Activated CD4-positive, alpha-beta T cell treated with anti-CD3 and anti-CD28 coated beads for 1 hour (primary cell): ENCODE data around the gene MDC1.
A peak's percentile ranks its signal among the peaks of the same experiment; 100 is the strongest.

Experiments used
- DNase-seq: peaks from one replicate; pipeline ENCODE4 v3.0.0-alpha.2; 2020

MDC1 gene

DNA sequence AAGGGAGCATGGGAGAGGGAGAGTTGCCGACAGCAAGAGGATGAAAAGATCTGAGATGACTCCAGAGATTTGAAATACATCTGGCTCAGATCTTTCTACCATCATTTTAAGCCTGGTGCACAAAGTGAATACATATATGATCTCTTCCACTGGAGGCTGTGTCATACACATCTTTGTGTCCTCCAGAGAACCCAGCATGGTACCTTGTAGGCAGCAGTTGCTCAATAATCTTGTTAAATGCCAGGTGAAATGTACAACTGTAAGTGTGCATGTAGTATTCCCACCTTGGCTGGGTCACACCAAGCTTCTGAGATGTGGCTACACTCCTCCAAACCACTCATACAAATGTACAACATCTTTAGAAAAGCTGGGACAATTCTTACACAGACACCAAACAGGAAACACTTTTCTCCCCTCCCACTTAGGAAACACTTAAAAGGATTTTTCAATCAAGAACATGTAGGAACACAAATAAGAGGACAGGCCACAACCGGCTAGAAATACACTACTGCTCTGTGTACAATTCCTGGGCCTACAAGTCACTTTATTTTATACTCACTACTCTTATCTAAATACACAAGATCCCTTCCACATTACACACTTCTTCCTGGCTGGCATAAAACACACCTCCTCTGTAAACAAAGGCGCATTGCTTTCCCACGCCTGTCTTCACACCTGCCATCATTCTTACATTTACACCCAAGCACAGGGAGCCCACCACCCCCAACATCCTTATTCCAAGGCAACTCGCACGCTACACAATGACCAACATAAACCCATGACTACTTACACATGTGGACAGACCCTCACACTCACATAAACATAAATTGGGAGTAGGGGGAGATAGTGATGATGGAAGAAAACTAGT, 31.1 kb upstream of the MDC1 start:
- DNase-seq, result no peak

DNA sequence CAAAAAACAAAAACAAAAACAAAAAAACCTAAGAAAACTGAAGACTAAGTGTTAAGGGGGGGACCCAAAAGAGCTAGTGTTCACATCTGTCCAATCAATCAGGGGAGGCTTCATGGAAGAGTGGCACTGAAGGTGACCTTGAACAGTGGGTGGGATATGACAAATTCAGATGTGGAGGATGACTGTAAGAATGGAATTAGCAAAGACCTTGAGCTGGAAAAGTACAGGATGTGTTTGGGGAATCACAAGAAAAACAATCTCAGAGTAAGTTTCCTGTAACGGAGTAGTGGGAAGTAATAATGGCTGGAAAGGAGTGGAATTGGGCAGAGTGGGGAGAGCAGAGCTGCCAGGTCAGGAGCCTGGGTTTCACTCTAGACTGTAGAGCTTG, 30.2 kb upstream of the MDC1 start:
- no peak for DNase-seq

DNA sequence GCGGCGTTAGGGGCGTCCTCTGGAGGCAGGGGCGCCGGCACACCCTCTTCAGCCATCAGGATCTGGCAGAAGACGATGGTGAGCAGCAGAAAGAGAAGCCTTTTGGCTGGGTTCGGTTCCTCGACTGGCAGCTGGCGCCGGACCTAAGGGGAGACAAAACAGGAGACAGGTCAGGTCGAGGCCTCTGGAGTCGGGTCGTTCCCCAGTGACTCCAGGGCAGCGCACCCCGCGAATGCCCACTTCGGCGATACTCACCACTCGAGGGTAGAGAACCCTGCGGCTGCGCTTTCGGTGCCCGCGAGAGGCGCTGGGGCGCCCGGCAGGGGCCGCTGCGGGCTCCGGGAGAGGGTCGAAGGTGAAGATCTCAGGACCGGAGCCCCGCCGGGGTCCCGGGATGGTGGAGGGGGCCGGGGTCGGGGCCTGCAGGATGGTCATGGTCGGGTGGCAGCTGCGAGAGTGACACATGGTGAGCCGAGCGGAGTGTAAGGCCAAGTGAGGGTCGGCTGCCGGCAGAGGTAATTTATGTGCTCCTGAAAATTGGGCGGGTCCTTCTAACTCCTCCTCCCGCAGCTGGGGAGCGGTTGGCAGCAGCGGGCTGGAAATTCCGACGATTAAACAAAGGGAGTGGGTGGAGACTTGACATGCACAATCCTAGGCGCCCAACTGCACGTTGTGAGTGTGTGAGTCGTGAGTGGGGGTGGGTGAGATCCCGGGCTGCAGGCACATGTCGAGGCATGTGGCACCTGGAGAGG, 27.1 kb upstream of the MDC1 start, which contains the start of gene IER3:
Gene IER3, minus strand, starts transcription at position 494 of the 752 bp plus-strand sequence. Its CDS starts 29 bp downstream, at position 465.
- peak; percentile 65 for DNase-seq

DNA sequence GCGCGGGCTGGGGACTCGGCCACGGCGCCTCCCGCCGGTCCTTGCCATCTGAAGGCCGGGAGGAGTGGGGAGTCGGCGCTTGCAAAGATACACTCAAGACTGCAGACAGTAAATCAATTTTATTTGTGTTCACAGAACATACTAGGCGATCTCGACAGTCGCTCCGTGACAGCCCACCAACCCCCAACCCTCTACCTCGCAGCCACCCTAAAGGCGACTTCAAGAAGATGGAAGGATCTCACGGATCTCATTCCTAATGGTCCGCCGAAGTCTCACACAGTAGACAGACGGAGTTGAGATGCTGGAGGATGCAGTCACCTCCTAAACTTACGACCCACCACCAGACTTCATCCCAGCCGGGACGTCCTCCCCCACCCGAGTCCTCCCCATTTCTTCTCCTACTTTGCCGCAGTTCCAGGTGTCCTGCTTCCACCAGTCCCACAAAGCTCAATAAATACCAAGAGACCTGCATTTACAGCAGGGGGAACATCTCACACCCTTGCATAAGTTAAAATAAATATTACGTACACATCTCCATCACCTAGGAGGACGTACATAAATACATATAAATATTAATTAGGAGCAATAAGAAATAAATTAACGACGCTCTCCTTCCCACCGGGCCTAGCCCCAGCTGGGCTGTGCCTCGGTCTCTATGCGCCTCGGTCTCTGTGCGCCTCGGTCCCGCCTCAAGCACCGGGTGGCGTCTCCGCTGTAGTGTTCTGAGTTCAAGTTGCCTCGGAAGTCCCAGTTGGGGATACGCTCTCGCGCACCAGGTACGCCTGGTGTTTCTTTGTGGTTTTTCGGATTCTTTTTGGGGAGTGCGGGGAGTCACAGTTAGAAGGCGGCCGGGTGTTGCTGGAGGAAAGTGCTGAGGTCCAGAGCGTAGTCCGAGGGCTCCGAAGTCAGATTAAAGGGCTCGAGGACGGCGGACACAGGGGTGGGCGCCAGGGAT, 26.3 kb upstream of the MDC1 start:
- no peak for DNase-seq

DNA sequence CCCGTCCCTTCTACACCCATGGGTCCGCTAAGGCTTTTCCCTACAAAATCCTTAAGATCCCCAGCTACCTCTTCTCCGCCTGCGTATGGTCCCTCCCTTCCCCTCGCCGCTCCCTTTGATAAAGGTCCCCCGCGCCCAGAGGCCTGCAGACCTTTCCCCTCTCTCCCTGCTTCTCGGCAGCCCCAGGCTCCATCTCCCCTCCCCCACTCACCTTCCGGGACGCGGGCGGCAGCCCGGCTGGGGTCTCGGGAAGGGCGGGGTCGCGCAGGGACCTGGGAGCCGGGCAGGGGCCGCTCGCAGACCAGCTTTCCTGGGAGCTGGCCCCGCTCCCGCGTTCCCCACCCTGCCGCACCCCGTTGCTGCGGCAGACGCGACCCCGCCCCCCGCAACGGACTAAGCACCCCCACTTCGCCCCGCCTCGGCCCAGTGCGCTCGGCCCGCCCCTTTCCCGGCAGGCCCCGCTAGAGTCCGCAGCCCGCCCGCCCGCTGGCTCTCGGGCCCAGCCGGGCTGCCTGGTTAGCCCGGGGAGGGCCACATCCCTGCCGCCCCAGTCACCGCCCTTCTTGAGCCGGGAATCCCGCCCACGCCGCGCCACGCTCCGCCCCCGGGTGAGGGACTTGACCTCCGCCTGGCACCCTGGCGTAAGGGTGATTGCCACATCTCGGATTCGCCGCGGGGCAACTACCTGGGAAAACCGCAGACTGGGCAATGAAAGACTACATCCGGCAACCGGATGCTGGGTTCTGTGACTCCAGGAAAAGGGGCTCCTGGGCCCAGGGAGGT, 25.4 kb upstream of the MDC1 start, which contains the start of gene FLOT1:
Gene FLOT1, minus strand, starts transcription at position 372 of the 783 bp plus-strand sequence. CDS start 498 bp downstream, outside the sequence.
- peak; percentile 61 for DNase-seq

DNA sequence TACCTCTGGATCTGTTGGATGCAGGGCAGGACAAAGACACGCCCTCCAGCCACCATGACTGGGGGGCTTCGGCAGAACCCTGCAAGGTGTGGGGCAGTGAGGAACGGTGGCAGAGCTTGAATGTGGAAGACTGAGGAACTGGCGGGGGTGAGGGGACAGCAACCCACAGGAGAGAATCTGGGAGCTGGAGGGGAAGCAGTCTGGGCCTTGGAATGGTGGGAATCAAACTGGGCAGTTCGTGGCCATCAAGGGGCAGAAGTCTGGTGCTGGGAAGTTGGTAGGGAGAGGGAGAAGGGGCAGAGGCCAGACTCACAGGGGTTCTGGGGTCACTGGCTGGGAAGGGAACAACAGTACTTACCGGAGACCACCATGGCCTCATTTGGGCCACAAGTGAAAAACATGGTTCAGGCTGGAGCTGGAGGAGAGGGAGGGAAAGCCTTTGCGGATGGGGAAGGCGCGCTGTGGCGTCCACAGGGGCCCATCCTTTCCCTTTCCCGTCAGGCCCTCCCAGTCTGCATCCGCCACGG, 24.8 kb upstream of the MDC1 start:
- no peak for DNase-seq

DNA sequence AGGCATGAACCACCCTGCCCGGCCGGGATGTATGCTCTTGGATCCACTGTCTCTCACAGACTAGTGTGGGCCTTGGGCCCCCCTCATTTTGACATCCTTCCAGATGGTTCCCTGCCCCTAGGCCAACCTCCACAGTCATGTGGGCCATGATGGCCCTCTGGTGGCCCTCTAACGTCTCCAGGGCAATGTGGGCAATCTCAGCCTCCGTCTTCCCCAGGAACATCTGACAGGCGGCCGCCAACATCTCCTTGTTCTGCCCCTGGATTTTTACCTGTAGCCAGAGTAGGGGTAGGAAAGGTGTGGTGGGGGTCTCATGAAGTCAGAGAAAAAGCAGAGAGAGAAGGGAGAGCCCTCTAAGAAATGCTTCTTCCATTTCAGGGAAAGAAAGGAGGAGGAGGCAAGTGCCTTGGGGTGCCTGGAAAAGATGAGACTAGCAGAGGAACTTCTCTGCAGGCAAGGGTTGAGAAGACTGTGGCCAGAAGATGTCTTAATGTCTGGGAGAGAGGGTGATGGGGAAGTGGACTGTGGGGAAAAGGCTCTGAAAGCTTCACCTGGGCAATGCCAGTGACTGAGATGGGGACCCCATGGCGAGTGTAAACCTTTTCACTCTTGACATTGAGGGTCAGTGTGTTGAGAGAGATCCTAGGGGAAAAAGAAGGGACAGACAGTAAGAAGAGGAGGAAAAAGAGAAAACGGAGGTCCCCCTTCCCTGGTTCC, 24.1 kb upstream of the MDC1 start:
- DNase-seq, result no peak

DNA sequence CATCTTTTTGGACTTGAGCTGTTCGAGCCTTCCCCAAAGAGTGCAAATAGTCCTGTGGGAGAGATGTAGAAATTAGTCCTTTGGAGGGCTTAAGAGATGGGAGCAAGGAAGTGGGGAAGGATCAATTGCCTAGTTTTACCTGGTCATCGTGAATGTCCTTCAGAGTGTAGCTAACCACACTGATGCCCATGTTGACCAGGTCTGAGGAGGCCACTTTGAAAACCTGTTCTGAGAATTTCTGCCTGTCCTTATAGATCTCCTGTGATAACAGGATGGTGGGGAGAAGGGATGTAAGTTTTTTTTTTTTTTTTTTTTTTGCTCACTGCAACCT, 23.4 kb upstream of the MDC1 start:
- no peak for DNase-seq

DNA sequence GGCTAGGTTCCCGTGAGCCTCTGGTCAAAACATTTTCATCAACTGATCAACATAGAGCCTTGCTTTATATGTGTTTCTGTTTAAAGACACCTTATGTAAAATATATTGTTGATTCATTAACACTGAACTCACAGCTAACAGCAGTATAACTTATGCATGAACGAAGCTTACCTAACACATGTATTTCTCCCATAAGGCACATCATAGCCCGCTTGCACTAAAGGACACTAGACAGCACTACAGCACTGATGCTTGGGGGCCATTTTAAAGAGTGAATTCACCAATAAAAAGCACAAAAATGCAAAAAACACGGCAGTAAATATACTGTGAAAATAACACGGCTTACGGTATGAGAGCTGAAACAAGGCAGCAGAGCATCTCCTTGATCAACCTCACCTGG, 21.5 kb upstream of the MDC1 start:
- DNase-seq, result no peak

DNA sequence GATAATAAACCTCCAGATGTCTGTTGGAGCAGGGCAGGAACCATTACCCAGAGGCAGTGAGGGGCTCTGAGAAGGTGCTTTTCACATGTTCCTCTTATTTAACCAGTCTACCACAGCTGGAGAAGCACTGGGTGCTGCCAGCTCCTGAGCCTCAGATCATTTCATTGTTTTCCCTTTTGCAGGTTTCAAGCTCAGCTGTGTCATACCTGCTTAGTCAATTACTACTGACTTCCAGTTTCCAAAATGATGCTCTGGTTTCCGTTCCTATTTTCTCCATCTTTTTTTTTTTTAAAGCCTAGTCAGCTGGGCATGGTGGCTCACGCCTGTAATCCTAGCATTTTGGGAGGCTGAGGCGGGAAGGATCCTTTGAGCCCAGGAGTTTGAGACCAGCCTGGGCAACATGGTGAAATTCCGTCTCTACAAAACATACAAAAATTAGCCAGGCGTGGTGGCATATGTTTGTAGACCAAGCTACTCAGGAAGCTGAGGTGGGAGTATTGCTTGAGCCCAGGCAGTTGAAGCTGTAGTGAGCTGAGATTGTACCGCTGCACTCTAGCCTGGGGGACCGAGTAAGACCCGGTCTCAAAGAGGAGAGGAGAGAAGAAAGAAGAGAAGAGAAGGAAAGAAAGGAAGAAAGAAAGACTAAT, 18.7 kb upstream of the MDC1 start:
- DNase-seq, result no peak

DNA sequence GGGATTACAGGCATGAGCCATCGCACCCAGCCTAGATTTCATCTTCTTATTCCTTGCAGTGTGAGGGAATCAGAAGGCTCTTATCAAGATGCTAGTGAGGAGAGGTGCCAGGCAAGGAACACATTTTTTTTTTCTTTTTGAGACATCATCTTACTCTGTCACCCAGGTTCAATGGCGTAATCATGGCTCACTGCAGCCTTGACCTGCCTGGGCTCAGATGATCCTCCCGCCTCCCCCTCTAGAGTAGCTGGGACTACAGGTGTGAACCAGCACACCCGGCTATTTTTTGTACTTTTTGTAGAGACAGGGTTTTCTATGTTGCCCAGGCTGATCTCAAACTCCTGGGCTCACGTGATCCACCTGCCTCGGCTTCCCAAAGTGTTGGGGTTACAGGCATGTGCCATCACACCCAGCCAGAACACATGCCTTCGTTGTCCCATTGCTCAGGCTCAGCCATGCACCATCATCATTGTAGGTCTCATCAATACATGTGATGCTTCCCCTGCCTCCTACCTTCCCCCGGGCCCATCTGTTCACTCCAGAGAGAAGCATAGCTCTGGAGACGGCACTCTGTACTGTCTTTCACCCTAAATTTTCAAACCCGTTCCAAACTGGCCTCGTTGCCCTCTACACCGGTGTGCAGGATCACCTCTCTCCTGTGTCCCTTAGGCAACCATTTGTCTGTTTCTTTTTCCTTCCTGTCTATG, 15.3 kb upstream of the MDC1 start:
- no peak for DNase-seq

DNA sequence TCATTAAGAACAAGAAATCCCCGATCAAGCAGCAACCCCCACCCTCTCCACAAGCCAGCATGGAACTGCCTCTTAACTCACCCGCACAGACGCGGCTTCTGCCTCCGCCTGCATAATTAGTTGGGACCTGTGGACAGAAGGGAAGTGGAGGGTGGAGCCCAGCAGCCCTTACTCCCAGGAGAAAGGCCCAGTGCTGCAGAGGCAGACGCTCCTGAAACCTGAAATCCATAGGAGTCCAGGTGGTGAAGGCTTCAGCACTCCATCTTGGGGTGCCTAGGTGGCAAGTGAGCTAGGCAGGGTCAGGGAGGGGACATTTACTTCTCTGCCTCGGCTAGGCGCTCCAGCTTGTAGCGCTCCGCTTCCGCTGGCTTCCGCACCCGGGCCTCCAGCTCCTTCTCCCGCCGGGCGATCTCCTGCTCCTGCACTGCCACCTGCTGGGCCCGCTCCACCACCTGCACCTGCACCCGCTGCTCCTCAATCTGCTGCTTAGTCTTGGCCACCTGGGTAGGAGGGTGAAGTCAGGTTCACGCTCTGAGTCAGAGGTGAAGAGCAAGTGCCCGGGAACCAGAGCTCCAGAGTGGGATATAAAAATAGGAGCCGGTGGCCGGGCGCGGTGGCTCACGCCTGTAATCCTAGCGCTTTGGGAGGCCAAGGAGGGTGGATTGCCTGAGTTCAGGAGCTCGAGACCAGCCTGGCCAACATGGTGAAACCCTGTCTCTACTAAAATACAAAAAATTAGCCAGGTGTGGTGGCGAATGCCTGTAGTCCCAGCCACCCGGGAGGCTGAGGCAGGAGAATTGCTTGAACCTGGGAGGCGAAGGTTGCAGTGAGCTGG, 13.7 kb upstream of the MDC1 start:
- DNase-seq, result peak; percentile 79

DNA sequence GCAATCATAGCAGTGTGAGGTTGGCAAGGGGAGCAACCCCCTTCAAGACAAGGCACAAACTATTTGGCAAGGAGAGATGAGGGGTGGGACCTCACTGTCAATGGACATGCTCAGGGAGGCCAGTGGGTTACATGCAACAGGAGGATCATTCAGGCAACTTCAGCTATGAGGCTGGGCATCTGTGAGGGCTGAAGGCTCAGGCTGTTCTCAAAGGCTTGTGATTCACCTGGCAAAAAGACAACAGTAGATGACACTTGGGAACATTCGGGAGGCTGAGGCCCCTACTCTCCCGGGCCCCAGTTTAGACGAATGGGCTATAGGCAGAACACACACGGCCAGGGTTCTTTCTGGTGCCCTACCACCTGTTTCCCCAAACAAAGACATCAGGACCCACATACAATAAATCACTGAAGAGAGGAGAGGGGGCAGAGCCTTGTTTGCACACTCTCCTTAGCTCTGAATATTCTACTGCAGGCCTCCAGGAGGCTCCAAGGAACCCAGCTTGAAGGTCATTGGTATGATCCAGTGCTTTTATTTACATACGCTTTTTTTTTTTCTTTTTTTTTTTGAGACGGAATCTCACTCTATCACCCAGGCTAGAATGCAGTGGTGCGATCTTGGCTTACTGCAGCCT, 11.0 kb upstream of the MDC1 start:
- no peak for DNase-seq

DNA sequence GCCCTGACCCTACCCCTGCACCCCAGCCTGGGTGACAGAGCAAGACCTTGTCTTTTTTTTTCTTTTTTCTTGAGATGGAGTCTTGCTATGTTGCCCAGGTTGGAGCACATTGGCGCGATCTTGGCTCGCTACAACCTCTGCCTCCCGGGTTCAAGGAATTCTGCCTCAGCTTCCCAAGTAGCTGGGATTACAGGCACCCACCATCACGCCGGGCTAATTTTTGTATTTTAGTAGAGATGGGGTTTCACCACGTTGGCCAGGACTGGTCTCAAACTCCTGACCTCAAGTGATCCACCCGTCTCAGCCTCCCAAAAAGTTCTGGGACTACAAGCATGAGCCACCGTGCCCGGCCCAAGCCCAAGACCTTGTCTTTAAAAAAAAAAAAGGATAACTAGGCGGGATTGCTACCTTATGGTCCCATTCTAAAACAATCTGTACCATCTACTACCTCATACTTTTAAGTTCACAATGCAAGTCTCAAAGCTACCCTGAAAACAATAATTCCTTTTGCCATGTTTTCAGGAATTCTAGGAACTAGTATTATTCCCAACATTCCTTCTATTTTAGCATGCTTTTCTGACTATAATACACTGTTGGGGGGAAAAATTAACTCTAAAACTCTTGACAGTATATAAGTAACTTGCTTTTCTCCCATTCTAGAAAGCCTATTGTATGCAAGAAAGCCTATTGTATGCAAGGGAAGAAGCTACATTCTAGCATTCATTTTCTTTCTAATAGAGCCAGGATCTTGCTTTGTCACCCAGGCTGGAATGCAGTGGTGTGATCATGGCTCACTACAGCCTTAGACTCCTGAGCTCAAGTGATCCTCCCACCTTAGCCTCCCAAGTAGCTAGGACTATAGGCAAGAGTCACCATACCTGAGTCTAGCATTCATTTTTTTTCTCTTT, 9.7 kb upstream of the MDC1 start:
- no peak for DNase-seq

DNA sequence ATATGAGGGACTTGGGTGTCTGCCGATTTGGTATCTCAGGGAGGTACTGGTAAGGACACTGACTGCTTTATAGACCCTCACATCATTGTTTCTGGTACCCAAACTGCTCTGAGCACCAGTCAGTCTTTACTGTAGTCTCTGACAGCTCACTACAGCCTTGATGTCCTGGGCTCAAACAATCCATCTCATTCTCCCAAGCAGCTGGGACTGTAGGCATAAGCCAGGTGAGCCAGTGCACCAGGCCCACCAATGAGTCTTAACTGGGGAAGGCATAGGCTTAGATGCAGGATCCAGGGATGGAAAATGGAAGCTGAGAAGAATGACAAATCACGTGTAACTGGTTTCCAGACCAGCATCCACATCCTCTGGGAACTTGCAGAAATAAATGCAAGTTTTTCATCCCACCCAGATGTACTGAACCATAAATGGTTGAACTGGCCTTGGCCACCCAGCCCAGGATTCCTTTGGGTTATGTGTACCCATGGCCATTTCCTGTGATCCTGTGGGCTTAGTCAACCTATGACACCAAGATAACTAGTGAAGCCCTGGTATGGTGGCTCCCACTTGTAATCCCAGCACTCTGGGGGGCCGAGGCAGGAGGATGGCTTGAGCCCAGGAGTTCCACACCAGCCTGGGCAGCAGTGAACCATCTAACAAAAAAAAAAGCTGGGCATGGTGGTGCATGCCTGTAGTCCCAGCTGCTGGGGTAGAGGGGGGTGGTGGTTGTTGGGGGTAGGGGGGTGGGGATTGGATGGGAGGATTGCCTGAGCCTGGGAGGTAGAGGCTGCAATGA, 8.8 kb upstream of the MDC1 start:
- DNase-seq, result no peak

DNA sequence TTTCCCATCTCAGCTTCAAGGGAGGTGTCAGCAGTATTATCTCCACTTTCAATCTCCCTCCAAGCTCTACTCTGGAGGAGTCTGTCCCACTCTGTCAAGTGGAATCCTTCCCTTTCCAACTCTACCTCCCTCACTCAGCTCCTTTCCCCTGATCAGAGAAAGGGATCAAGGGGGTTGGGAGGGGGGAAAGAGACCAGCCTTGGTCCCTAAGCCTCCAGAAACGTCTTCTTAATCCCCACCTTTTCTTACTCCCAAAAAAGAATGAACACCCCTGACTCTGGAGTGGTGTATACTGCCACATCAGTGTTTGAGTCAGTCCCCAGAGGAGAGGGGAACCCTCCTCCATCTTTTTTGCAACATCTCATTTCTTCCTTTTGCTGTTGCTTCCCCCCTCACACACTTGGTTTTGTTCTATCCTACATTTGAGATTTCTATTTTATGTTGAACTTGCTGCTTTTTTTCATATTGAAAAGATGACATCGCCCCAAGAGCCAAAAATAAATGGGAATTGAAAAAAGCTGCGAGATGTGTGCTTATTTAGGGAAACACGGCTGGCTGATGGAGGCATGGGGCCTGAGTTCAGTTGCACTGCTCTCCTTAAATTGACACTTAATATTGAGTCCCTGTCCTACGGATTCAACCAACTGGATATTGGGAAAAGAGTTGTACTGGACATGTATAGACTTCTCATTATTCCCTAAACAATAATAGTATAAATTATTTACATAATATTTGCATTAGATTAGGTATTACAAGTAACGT, 8.0 kb upstream of the MDC1 start:
- no peak for DNase-seq
